A673 (cell line): ENCODE data around the gene DTX2.
"Not testable (repeated sequence)": the region's sequence is repeated elsewhere in the genome, so short reads cannot be mapped to it uniquely, and the experiment has no call there.

Experiments used
- EZH2 ChIP-seq: fragments of 200-600 bp; sonication (generic); IDR thresholded peaks from 2 replicates; pipeline ENCODE4 v1.6.1; 2017; ENCODE audit warnings: borderline replicate concordance, low read depth, mild to moderate bottlenecking, mixed read lengths, antibody characterized with exemption, low read length; ENCODE audit not compliant: poor library complexity, severe bottlenecking
- TF ChIP-seq, protein P1 (sequence below): fragments of 300-800, 200-600 bp; sonication (generic); conservative IDR thresholded peaks from 2 replicates; pipeline ENCODE4 v1.5.1; 2017; ENCODE audit warnings: low read depth, mild to moderate bottlenecking, antibody characterized with exemption, low read length, moderate library complexity, mixed read lengths

DNA sequence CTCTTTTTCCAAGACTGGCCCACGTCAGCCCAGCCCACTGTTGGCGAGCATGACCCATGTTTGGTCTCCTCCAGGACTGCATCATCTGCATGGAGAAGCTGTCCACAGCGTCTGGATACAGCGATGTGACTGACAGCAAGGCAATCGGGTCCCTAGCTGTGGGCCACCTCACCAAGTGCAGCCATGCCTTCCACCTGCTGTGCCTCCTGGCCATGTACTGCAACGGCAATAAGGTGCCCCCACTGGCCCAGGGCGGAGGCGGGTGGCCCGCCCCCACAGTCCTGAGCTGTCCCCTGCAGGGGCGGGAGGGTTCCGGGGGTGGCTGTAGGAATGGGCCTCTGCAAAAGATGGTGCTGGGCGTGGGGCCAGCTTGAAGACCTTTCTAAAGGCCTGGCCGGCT lies 40.7 kb downstream of the DTX2 start:
- TF ChIP-seq, protein P1, sequence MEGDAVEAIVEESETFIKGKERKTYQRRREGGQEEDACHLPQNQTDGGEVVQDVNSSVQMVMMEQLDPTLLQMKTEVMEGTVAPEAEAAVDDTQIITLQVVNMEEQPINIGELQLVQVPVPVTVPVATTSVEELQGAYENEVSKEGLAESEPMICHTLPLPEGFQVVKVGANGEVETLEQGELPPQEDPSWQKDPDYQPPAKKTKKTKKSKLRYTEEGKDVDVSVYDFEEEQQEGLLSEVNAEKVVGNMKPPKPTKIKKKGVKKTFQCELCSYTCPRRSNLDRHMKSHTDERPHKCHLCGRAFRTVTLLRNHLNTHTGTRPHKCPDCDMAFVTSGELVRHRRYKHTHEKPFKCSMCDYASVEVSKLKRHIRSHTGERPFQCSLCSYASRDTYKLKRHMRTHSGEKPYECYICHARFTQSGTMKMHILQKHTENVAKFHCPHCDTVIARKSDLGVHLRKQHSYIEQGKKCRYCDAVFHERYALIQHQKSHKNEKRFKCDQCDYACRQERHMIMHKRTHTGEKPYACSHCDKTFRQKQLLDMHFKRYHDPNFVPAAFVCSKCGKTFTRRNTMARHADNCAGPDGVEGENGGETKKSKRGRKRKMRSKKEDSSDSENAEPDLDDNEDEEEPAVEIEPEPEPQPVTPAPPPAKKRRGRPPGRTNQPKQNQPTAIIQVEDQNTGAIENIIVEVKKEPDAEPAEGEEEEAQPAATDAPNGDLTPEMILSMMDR = not testable (repeated sequence)
- not testable (repeated sequence) for TF ChIP-seq EZH2
